ENCODE results near the gene AGPAT1. TPM values are rescaled to one million over a fixed set of nuclear protein-coding genes. Genes with fewer than 3 reads are reported as not detected.

AGPAT1 gene
- polyA plus RNA-seq, 1 donor from 2014 or later = 17.2 TPM

GRCh38 chr6:32184084-32184640 lies 8.3 kb upstream of the AGPAT1 start, which contains the start of gene AGER:
TSS of gene AGER (minus strand) at chr6:32184253. CDS start at chr6:32184222, 31 bp downstream.
- Mint-ChIP-seq H3K36me3 (peaks cover 5% of the 10 kb centered on the region), H3K9me3 (no peaks in the 10 kb centered on the region), H3K4me1 (peaks cover 24 to 38% (median 37%) of the 10 kb centered on the region in 3 donors), H3K27ac (peak within 1 kb of the TSS in 1 of 3 donors; percentile 85), H3K27me3 (no peaks in the 10 kb centered on the region), H3K4me3 (peak within 1 kb of the TSS in 1 of 4 donors; percentile 74)

- H3K27me3 Mint-ChIP-seq = no peaks in the 10 kb centered on the region
- peak overlapping the region in 1 of 3 donors; percentile 85 for H3K27ac Mint-ChIP-seq
- H3K4me3 Mint-ChIP-seq = peak overlapping the region in 1 of 4 donors; percentile 74
- H3K36me3 Mint-ChIP-seq = peaks cover 5% of the 10 kb centered on the region
- H3K9me3 Mint-ChIP-seq = no peaks in the 10 kb centered on the region
- H3K4me1 Mint-ChIP-seq = peaks cover 18 to 38% (median 37%) of the 10 kb centered on the region in 3 donors
Observed at GRCh38 chr6:32183483-32184083, 7.7 kb upstream of the AGPAT1 start.

GRCh38 chr6:32183030-32183429 lies 7.1 kb upstream of the AGPAT1 start:
- Mint-ChIP-seq H3K27ac (no peak overlapping the region), H3K27me3 (no peaks in the 10 kb centered on the region), H3K9me3 (no peaks in the 10 kb centered on the region), H3K4me3 (no peak overlapping the region), H3K4me1 (peaks cover 15 to 38% (median 35%) of the 10 kb centered on the region in 3 donors), H3K36me3 (peaks cover 5% of the 10 kb centered on the region)

DNA sequence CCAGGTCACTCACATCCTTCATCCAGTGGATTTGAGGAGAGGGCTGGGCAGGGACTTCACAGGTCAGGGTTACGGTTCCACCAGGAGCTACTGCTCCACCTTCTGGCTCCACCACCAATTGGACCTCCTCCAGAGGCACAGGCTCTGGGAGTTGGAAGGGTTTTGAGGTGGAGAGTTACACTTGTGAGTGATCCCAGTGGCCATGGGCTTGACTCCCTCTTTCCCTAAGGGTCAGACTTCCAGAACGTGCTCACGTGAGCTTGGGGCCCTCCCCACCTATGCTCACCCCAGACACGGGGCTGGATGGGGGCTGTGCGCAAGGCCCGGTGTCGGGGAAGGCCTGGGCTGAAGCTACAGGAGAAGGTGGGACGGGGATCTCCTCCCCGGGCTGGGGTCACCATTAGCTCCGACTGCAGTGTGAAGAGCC lies 6.7 kb upstream of the AGPAT1 start:
- Mint-ChIP-seq H3K9me3 (no peaks in the 10 kb centered on the region), H3K27ac (no peak overlapping the region), H3K36me3 (peaks cover 5% of the 10 kb centered on the region), H3K27me3 (no peaks in the 10 kb centered on the region), H3K4me1 (peaks cover 17 to 37% (median 35%) of the 10 kb centered on the region in 3 donors), H3K4me3 (no peak overlapping the region)

GRCh38 chr6:32181915-32182529 lies 6.1 kb upstream of the AGPAT1 start:
- Mint-ChIP-seq H3K9me3 (no peaks in the 10 kb centered on the region), H3K27ac (no peak overlapping the region), H3K4me1 (peaks cover 23 to 35% (median 32%) of the 10 kb centered on the region in 3 donors), H3K27me3 (no peaks in the 10 kb centered on the region), H3K4me3 (no peak overlapping the region), H3K36me3 (peaks cover 5% of the 10 kb centered on the region)

DNA sequence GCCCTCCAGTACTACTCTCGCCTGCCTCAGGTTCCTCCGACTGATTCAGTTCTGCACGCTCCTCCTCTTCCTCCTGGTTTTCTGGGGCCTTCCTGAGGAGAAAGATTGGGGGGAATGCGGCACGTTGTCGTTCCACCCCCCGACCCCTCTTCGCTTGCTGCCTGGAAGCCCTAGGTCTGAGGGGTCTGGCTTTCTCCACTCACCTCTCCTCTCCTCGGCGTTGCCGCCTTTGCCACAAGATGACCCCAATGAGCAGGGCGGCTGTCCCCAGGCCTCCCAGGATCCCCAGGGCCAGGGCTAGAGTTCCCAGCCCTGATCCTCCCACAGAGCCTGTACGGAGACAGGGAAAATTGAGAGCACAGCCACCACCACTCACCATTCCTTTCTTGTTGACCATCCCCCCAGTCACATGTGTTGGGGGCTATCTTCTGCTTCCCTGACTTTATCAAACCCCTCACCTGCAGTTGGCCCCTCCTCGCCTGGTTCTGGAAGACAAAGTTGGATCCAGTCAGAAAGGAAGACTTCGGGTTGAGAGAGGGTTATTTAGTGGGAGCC lies 5.3 kb upstream of the AGPAT1 start:
- Mint-ChIP-seq H3K4me1 (peaks cover 22 to 37% (median 33%) of the 10 kb centered on the region in 3 donors), H3K27ac (no peak overlapping the region), H3K4me3 (no peak overlapping the region), H3K9me3 (no peaks in the 10 kb centered on the region), H3K27me3 (no peaks in the 10 kb centered on the region), H3K36me3 (peaks cover 5% of the 10 kb centered on the region)

GRCh38 chr6:32179766-32180405 lies 4.0 kb upstream of the AGPAT1 start:
- Mint-ChIP-seq H3K27me3 (no peaks in the 10 kb centered on the region), H3K4me3 (peak overlapping the region in 3 of 4 donors; percentile 0 to 75 (median 42)), H3K4me1 (peaks cover 17 to 40% (median 29%) of the 10 kb centered on the region in 3 donors), H3K9me3 (no peaks in the 10 kb centered on the region), H3K27ac (peak overlapping the region in 2 of 3 donors; percentile 50 to 54), H3K36me3 (peaks cover 5% of the 10 kb centered on the region)

- peaks cover 22 to 50% (median 31%) of the 10 kb centered on the region in 3 donors for H3K4me1 Mint-ChIP-seq
- peaks cover 5% of the 10 kb centered on the region for H3K36me3 Mint-ChIP-seq
- H3K4me3 Mint-ChIP-seq = peak overlapping the region; percentile 72 to 95 (median 93)
- no peaks in the 10 kb centered on the region for H3K27me3 Mint-ChIP-seq
- peak overlapping the region; percentile 94 to 99 (median 98) for H3K27ac Mint-ChIP-seq
- H3K9me3 Mint-ChIP-seq = no peaks in the 10 kb centered on the region
Observed at GRCh38 chr6:32178547-32179440, 2.9 kb upstream of the AGPAT1 start.

GRCh38 chr6:32177788-32178546 lies 2.1 kb upstream of the AGPAT1 start, which contains the start of gene RNF5:
TSS of gene RNF5 (plus strand) at chr6:32178405. CDS start at chr6:32178512, 107 bp downstream.
- H3K4me3 Mint-ChIP-seq = peak within 1 kb of the TSS; percentile 72 to 95 (median 93)
- no peaks in the 10 kb centered on the region for H3K9me3 Mint-ChIP-seq
- no peaks in the 10 kb centered on the region for H3K27me3 Mint-ChIP-seq
- H3K4me1 Mint-ChIP-seq = peaks cover 22 to 54% (median 31%) of the 10 kb centered on the region in 3 donors
- peaks cover 5% of the 10 kb centered on the region for H3K36me3 Mint-ChIP-seq
- H3K27ac Mint-ChIP-seq = peak within 1 kb of the TSS; percentile 94 to 99 (median 98)

DNA sequence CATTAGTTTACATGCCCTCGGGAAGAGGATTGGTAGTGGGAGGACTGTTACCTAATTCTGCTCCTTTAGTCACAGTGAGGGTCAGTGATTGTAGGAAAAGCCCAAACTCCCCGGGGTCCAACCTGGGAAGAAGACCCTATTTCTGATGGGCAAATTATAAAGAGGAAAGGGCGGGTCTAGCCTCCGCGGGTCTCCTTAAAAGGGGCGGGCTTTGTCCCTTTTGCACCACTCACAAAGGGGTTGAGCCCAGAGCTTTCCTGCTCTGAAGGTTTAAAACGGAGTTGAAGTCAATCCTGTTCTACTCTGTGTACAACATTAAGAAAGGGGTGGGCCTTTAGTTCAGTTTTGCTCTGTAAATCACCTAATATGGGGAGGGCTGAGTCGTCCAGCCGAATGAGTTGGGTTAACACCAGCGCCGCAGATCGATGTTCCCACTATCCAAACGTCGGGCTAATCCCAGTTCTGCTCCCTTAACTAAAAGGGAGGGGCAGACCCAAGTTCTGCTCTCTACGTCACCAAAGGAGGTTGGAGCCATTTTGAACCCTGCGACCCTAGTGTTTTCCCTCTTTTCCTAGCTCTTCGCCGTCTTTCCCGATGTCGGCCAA lies 1.4 kb upstream of the AGPAT1 start:
- no peaks in the 10 kb centered on the region for H3K9me3 Mint-ChIP-seq
- H3K4me1 Mint-ChIP-seq = peaks cover 22 to 56% (median 30%) of the 10 kb centered on the region in 3 donors
- peaks cover 5% of the 10 kb centered on the region for H3K36me3 Mint-ChIP-seq
- peak overlapping the region; percentile 72 to 95 (median 93) for H3K4me3 Mint-ChIP-seq
- peak overlapping the region; percentile 94 to 99 (median 98) for H3K27ac Mint-ChIP-seq
- H3K27me3 Mint-ChIP-seq = no peaks in the 10 kb centered on the region

- H3K9me3 Mint-ChIP-seq = no peaks in the 10 kb centered on the region
- peak overlapping the region; percentile 72 to 95 (median 93) for H3K4me3 Mint-ChIP-seq
- peak overlapping the region; percentile 94 to 99 (median 98) for H3K27ac Mint-ChIP-seq
- H3K36me3 Mint-ChIP-seq = peaks cover 5% of the 10 kb centered on the region
- H3K4me1 Mint-ChIP-seq = peaks cover 22 to 56% (median 30%) of the 10 kb centered on the region in 3 donors
- no peaks in the 10 kb centered on the region for H3K27me3 Mint-ChIP-seq
Observed at GRCh38 chr6:32176476-32177182, 745 bp upstream of the AGPAT1 start.

DNA sequence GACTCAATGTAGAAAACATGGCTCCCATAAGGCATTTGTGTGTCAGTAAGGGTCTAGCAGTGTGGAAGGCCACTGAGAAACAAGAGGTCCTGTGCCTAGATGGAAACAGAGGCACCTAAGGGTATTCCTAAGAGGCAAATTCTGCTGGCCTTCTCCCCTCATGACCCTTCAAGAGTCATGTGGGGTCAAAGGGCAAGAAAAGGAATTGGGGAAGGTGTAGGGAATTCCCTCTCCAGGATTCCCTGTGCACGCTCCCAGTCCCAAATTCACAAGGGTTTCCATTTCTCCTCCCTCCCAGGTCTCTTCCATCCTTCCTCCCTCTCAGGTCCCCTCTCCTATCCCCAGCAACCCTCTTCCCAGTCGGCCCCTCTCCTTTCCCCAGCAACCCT lies 568 bp downstream of the AGPAT1 start:
- H3K27me3 Mint-ChIP-seq = no peaks in the 10 kb centered on the region
- H3K4me3 Mint-ChIP-seq = peak overlapping the region; percentile 55 to 95 (median 89)

More for the DNA sequence above, 568 bp downstream of the AGPAT1 start:
- Mint-ChIP-seq H3K4me1 (peaks cover 22 to 53% (median 25%) of the 10 kb centered on the region in 3 donors), H3K9me3 (no peaks in the 10 kb centered on the region), H3K36me3 (no peaks in the 10 kb centered on the region), H3K27ac (peak overlapping the region in 1 of 3 donors; percentile 98)

All from IgD-negative memory B cell (primary cell).